Tibial artery (tissue), 4 donors: ENCODE measurements around the gene OCA2.

Experiments
- DNase-seq, 2 donors: peaks; one replicate each; pipeline ENCODE4 v3.0.0-alpha.2; 2019
- H3K27ac ChIP-seq, 2 donors: fragments of 200-600 bp; sonication (generic) in 1 of 2; 1 replicate in 1 of 2; 2 replicates in 1 of 2; pipeline ENCODE4 v1.5.1; 2018 to 2019; ENCODE audit warnings: mild to moderate bottlenecking in 1 of 2
- H3K27me3 ChIP-seq, 2 donors: fragments of 200-600 bp; sonication (generic) in 1 of 2; one replicate each; pipeline versions ENCODE4 v1.5.1 to v1.6.0; 2016 to 2019
- H3K36me3 ChIP-seq, 3 donors: fragments of 200-600 bp; sonication (generic) in 2 of 3; one replicate each; pipeline ENCODE4 v1.5.1; 2016 to 2019; ENCODE audit warnings: mild to moderate bottlenecking in 2 of 3
- H3K4me1 ChIP-seq, 4 donors: fragments of 200-600 bp; sonication (generic) in 2 of 4; 1 replicate in 3 of 4; 2 replicates in 1 of 4; pipeline ENCODE4 v1.5.1; 2016 to 2019
- H3K4me3 ChIP-seq, 2 donors: fragments of 200-600 bp; sonication (generic) in 1 of 2; 1 replicate in 1 of 2; 2 replicates in 1 of 2; pipeline ENCODE4 v1.5.1; 2018 to 2019; ENCODE audit warnings: mild to moderate bottlenecking in 2 of 2
- H3K9me3 ChIP-seq, 3 donors: fragments of 200-600 bp; sonication (generic) in 1 of 3; one replicate each; pipeline ENCODE4 v1.5.1; 2016 to 2019
- CTCF ChIP-seq, 2 experiments: fragments of 200-600 bp in 1 of 2; fragments of 450-650 bp in 1 of 2; IDR thresholded peaks; one replicate each; pipeline ENCODE4 v1.5.1; 2017 to 2019; ENCODE audit warnings: antibody characterized with exemption in 2 of 2, mild to moderate bottlenecking in 1 of 2, moderate library complexity in 1 of 2
- intact Hi-C: fragments of 100-400 bp; cut with DNase I; formaldehyde crosslinking; loops from one replicate; pipeline ENCODE4 v1.15.0; 2023; ENCODE audit warnings: low total_unique reads

Gene OCA2

GRCh38 chr15:27821273-27821672 is 277.8 kb downstream of the OCA2 start:
- H3K36me3 ChIP-seq, result peaks cover 0 to 7% (median 0%) of the 10 kb centered on the region in 3 donors
- no peaks in the 10 kb centered on the region for H3K27me3 ChIP-seq
- TF ChIP-seq CTCF (IDR thresholded peaks at IDR 0.05), result no peak
- no peak overlapping the region for H3K27ac ChIP-seq
- H3K4me3 ChIP-seq, result no peak overlapping the region
- H3K4me1 ChIP-seq, result no peaks in the 10 kb centered on the region
- DNase-seq, result no peak
- intact Hi-C loops, result no loop called here
- H3K9me3 ChIP-seq, result no peaks in the 10 kb centered on the region

GRCh38 chr15:27820722-27821121 is 278.4 kb downstream of the OCA2 start:
- no peak overlapping the region for H3K4me3 ChIP-seq
- no peak overlapping the region for H3K27ac ChIP-seq
- H3K36me3 ChIP-seq, result peaks cover 0 to 7% (median 0%) of the 10 kb centered on the region in 3 donors
- no peak for DNase-seq
- no peaks in the 10 kb centered on the region for H3K9me3 ChIP-seq
- no peaks in the 10 kb centered on the region for H3K4me1 ChIP-seq
- no peak for TF ChIP-seq CTCF (IDR thresholded peaks at IDR 0.05)
- H3K27me3 ChIP-seq, result no peaks in the 10 kb centered on the region
- intact Hi-C loops, result no loop called here

- intact Hi-C loops, result no loop called here
Observed at GRCh38 chr15:27820232-27820631, 278.9 kb downstream of the OCA2 start.

GRCh38 chr15:27817258-27817657 is 281.9 kb downstream of the OCA2 start:
- no peaks in the 10 kb centered on the region for H3K9me3 ChIP-seq
- peaks cover 0 to 7% (median 0%) of the 10 kb centered on the region in 3 donors for H3K36me3 ChIP-seq
- intact Hi-C loops, result no loop called here
- H3K4me1 ChIP-seq, result no peaks in the 10 kb centered on the region
- DNase-seq, result no peak
- H3K27me3 ChIP-seq, result no peaks in the 10 kb centered on the region
- TF ChIP-seq CTCF (IDR thresholded peaks at IDR 0.05), result no peak
- no peak overlapping the region for H3K4me3 ChIP-seq
- H3K27ac ChIP-seq, result no peak overlapping the region

More at GRCh38 chr15:27820232-27820631, 278.9 kb downstream of the OCA2 start:
- Histone ChIP-seq H3K9me3 (no peaks in the 10 kb centered on the region), H3K27ac (no peak overlapping the region), H3K36me3 (peaks cover 0 to 7% (median 0%) of the 10 kb centered on the region in 3 donors), H3K27me3 (no peaks in the 10 kb centered on the region), H3K4me1 (no peaks in the 10 kb centered on the region), H3K4me3 (no peak overlapping the region)
- no peak for TF ChIP-seq CTCF (IDR thresholded peaks at IDR 0.05)
- no peak for DNase-seq

- no peak overlapping the region for H3K4me3 ChIP-seq
- DNase-seq, result no peak
- no peaks in the 10 kb centered on the region for H3K9me3 ChIP-seq
- no peaks in the 10 kb centered on the region for H3K27me3 ChIP-seq
- peaks cover 0 to 7% (median 0%) of the 10 kb centered on the region in 3 donors for H3K36me3 ChIP-seq
- no peaks in the 10 kb centered on the region for H3K4me1 ChIP-seq
- TF ChIP-seq CTCF (IDR thresholded peaks at IDR 0.05), result no peak
- H3K27ac ChIP-seq, result no peak overlapping the region
- intact Hi-C loops, result no loop called here
Observed at GRCh38 chr15:27816790-27817189, 282.3 kb downstream of the OCA2 start.

GRCh38 chr15:27815035-27815434 is 284.1 kb downstream of the OCA2 start:
- no peaks in the 10 kb centered on the region for H3K4me1 ChIP-seq
- intact Hi-C loops, result no loop called here

More at GRCh38 chr15:27815035-27815434, 284.1 kb downstream of the OCA2 start:
- DNase-seq, result no peak
- Histone ChIP-seq H3K27me3 (no peaks in the 10 kb centered on the region), H3K27ac (no peak overlapping the region), H3K4me3 (no peak overlapping the region), H3K36me3 (peaks cover 0 to 7% (median 0%) of the 10 kb centered on the region in 3 donors), H3K9me3 (no peaks in the 10 kb centered on the region)
- TF ChIP-seq CTCF (IDR thresholded peaks at IDR 0.05), result no peak
